Measurements from ENCODE around the gene QPRT. TPM values are rescaled to one million over a fixed set of nuclear protein-coding genes. Genes with fewer than 3 reads are reported as not detected.

QPRT gene
- total RNA-seq, 1 experiment from 2014 or later, result 0.52 TPM

- ATAC-seq (no peak), DNase-seq (ENCODE audit: low read depth, low spot score) (no peak)
- no peak overlapping the region for H3K4me3 ChIP-seq (replicated peaks in 1 of 2; ENCODE audit: low read depth in 1 of 2, low read length in 2 of 2)
- no peak overlapping the region for H3K27ac ChIP-seq (ENCODE audit: low read depth, low read length)
- H2AFZ ChIP-seq (ENCODE audit: low read depth, low read length, poor library complexity, severe bottlenecking), result no peak overlapping the region
- intact Hi-C loops (cut with micrococcal nuclease), result no loop called here
- H4K20me1 ChIP-seq (ENCODE audit: insufficient read depth), result no peaks in the 10 kb centered on the region
- H3K4me1 ChIP-seq (ENCODE audit: control insufficient read depth in 1 of 2, insufficient read depth in 2 of 2, low read length in 2 of 2), result no peaks in the 10 kb centered on the region
- no peak overlapping the region for H3K9ac ChIP-seq (ENCODE audit: low read length)
- no peaks in the 10 kb centered on the region for H3K79me2 ChIP-seq (ENCODE audit: insufficient read depth, low read length)
- TF ChIP-seq ZNF274 (IDR thresholded peaks at IDR 0.05; ENCODE audit: low read depth, low read length) (no peak), SP1 (IDR thresholded peaks at IDR 0.05; ENCODE audit: low read depth) (no peak), CBX3 (IDR thresholded peaks at IDR 0.05; ENCODE audit: low read depth) (no peak), CEBPB (IDR thresholded peaks at IDR 0.05; ENCODE audit: low read depth) (no peak), RAD21 (IDR thresholded peaks at IDR 0.05; ENCODE audit: low read depth) (no peak), JUND (IDR thresholded peaks at IDR 0.05) (no peak), TCF7L2 (IDR thresholded peaks at IDR 0.05; ENCODE audit: borderline replicate concordance, extremely low read depth, insufficient read depth, insufficient read length) (no peak), SRF (IDR thresholded peaks at IDR 0.05; ENCODE audit: low read depth) (no peak), FOSL1 (IDR thresholded peaks at IDR 0.05; ENCODE audit: low read depth) (no peak), CTCF (IDR thresholded peaks at IDR 0.05 in 2 of 3, conservative IDR thresholded peaks at IDR 0.05 in 1 of 3; ENCODE audit: borderline replicate concordance in 1 of 3, insufficient read depth in 1 of 3, low read depth in 2 of 3, low read length in 2 of 3) (no peak)
- no peaks in the 10 kb centered on the region for H3K9me2 ChIP-seq (ENCODE audit: insufficient read depth)
- RAD21 ChIA-PET (ENCODE audit: low non-redundant PET in 1 of 2, low total read pairs in 2 of 2, uncharacterized antibody in 2 of 2, unreplicated experiment in 2 of 2), result no interaction called here
- BruUV-seq (replicated peaks), result no TSS peak
- POLR2A ChIA-PET, result no interaction called here
- CTCF ChIA-PET, result no interaction called here
- H3K9me3 ChIP-seq (ENCODE audit: control insufficient read depth in 1 of 2, insufficient read depth in 1 of 2, low read depth in 1 of 2, low read length in 2 of 2), result no peaks in the 10 kb centered on the region
- no peaks in the 10 kb centered on the region for H3K36me3 ChIP-seq (ENCODE audit: control insufficient read depth in 1 of 2, insufficient read depth in 2 of 2, low read length in 2 of 2)
- H3K4me2 ChIP-seq (ENCODE audit: low read length), result no peak overlapping the region
- no peaks in the 10 kb centered on the region for H3K27me3 ChIP-seq (ENCODE audit: insufficient read depth, low read length)
Observed at GRCh38 chr16:29745121-29745852, 66.3 kb downstream of the QPRT start.

All from HCT116 (cell line).